Fibroblast of pulmonary artery (primary cell): ENCODE measurements around the gene GRIP1.

Source experiments
- DNase-seq: peaks from one replicate; pipeline ENCODE4 v3.0.0-alpha.2; 2010; ENCODE audit warnings: low read depth
- H3K4me3 ChIP-seq: replicated peaks from 2 replicates; pipeline ENCODE4 v1.5.1; 2011; ENCODE audit warnings: low read depth, mild to moderate bottlenecking, control low read depth, low read length, moderate library complexity
- TF ChIP-seq, protein P1 (sequence below): IDR thresholded peaks from 2 replicates; pipeline ENCODE4 v1.5.1; 2011; ENCODE audit warnings: mild to moderate bottlenecking, control low read depth, low read length, inconsistent platforms; ENCODE audit errors: missing control alignments

Gene GRIP1

DNA sequence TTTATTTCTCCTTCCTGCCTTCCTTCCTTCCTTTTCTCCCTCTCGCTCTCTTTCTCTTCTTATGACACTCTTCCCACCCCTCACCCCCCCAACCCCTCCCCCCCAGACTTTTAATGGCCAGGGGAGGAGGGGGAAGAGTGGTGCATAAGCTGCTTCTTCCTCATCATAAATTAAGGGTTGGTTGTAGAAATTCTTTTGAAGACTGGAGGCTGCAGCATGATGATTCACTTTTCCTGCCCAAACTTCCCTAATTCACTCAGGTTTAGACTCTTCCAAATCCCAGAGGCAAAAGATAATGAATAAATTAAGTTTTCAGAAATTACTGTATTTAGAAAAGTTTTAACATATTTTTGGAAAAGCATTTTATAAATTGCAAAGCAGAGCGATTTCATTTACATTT lies 58.2 kb downstream of the GRIP1 start:
- DNase-seq = no peak
- H3K4me3 ChIP-seq = no peak overlapping the region
- TF ChIP-seq, protein P1, sequence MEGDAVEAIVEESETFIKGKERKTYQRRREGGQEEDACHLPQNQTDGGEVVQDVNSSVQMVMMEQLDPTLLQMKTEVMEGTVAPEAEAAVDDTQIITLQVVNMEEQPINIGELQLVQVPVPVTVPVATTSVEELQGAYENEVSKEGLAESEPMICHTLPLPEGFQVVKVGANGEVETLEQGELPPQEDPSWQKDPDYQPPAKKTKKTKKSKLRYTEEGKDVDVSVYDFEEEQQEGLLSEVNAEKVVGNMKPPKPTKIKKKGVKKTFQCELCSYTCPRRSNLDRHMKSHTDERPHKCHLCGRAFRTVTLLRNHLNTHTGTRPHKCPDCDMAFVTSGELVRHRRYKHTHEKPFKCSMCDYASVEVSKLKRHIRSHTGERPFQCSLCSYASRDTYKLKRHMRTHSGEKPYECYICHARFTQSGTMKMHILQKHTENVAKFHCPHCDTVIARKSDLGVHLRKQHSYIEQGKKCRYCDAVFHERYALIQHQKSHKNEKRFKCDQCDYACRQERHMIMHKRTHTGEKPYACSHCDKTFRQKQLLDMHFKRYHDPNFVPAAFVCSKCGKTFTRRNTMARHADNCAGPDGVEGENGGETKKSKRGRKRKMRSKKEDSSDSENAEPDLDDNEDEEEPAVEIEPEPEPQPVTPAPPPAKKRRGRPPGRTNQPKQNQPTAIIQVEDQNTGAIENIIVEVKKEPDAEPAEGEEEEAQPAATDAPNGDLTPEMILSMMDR = no peak

DNA sequence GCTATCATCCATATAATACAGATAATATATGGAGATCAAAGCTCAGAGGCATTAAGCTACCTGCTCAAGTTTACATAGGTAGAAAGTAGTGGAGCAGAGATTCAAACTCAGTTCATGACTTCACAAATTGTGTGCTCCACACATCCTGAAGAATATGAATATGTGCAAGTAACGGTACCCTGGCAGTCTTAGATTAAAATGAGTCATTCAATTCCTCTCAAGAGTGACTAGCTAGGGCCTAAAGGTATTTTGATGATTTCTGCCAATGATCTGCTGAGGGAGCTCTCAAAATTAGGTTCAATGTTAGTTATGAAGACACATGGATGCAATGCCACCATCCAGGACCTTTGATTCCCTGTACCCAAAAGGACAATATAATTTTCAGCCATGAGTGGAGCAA lies 58.9 kb downstream of the GRIP1 start:
- DNase-seq = no peak
- H3K4me3 ChIP-seq = no peak overlapping the region
- TF ChIP-seq, protein P1 = no peak

DNA sequence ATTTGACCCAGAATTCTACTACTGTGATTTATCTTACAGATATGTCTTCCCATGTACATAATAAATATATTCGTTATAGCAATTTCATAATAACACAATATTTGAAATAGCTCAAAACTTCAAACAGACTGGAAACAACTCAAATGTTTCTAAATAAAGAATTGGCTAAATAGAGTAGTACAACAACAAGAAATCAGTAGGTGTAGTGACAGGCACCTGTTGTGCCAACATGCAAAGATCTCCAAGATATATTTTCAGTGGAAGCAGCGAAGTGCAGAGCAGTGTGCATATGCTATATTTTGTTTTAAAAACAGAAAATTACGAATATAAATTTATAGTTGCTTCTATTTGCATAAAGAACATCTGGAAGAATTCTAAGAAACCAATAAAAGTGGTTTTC lies 60.9 kb downstream of the GRIP1 start:
- H3K4me3 ChIP-seq = no peak overlapping the region
- TF ChIP-seq, protein P1 = no peak
- no peak for DNase-seq

GRCh38 chr12:66612090-66612775 lies 66.6 kb downstream of the GRIP1 start:
- no peak for DNase-seq
- TF ChIP-seq, protein P1 = no peak
- H3K4me3 ChIP-seq = no peak overlapping the region

DNA sequence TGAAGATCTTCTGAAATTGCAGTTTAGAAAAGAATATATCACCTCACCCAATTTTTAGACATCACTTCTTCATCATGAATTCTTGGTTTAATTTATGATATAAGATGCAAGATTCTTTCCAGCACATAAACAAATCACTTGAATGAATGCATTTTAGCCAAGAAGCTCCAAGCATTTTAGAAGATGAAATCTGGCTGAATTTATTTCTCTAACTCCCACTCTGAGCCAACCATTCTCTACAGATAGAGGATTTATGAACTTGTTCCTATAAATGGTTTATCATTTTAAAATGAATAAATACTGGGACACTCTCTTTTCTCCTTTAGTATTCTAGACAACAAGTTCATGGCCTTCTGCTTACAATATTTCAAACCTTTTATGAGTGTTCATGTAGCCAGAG lies 71.7 kb downstream of the GRIP1 start:
- TF ChIP-seq, protein P1 = no peak
- no peak for DNase-seq
- H3K4me3 ChIP-seq = no peak overlapping the region

DNA sequence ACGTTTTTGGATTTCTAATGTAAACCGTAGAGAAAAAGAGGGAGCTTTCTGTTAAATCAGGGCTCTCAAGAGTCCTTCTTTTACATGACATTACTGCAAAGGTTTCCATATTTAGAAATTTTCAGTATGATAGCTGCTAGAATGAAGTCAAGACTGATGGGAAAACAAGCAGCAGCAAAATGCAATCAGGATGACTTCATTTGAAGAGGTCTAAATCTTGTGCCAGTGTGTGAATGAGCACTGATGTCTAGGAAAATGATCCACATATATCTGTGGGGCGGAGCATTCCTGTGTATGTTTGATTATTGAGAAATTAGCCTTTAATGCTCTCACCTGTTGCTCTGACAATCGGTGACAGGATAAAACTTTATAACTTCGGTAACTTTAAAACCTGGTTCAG lies 73.6 kb downstream of the GRIP1 start:
- no peak overlapping the region for H3K4me3 ChIP-seq
- DNase-seq = no peak
- TF ChIP-seq, protein P1 = no peak

DNA sequence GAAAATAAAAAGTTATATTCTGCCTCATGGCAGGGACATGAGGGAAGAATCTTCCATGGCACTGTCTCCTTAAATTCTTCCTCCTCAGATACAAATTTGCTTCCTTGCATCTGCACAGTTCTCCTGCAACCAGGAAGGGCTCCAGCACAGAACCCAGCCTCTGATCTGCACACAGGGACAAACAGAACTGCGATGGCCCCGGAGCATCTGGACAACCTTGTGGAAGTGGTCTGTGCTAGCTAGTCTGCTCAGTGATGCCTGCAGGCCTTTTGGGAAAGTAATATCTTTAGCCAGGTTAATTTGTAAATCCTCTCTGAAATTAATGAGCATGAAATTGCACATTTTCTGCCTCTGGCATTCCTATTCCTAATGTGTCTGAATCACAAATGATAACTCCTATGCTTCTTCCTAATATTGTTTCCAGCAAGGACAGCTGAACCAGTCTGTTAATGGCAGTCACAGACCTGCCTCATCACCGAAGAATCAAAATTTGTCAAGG lies 74.8 kb downstream of the GRIP1 start:
- TF ChIP-seq, protein P1 = no peak
- no peak for DNase-seq
- no peak overlapping the region for H3K4me3 ChIP-seq
